PC-9 (cell line): ENCODE results near the gene PDE1C.

Experiments
- EZH2 ChIP-seq: fragments of 200-600 bp; sonication (generic); IDR thresholded peaks from 2 replicates; pipeline ENCODE4 v1.8.0; 2017; ENCODE audit warnings: antibody characterized with exemption, low read depth
- TF ChIP-seq, protein P1 (sequence below): fragments of 200-600 bp; sonication (generic); conservative IDR thresholded peaks from 2 replicates; pipeline ENCODE4 v1.6.1; 2017; ENCODE audit warnings: mixed run types, antibody characterized with exemption, mild to moderate bottlenecking, moderate library complexity

DNA sequence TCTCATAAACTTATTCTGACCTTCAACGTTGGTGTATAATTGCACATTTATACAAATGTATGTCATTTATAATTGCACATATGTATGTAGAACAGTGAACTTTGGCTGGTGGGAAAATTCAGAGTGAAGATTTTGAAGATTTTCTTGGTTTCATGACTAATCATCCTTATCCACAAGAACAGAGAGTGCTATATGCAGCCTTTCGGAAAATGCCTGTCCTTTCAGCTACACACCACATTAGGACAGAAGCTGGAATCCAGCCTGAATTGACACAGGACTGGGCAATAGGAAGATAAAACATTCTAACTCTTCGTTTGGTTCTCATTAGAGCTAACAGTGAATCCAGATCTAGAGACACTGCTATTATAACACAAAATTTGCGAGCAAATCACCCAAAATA is 166.2 kb downstream of the PDE1C start:
- TF ChIP-seq, protein P1, sequence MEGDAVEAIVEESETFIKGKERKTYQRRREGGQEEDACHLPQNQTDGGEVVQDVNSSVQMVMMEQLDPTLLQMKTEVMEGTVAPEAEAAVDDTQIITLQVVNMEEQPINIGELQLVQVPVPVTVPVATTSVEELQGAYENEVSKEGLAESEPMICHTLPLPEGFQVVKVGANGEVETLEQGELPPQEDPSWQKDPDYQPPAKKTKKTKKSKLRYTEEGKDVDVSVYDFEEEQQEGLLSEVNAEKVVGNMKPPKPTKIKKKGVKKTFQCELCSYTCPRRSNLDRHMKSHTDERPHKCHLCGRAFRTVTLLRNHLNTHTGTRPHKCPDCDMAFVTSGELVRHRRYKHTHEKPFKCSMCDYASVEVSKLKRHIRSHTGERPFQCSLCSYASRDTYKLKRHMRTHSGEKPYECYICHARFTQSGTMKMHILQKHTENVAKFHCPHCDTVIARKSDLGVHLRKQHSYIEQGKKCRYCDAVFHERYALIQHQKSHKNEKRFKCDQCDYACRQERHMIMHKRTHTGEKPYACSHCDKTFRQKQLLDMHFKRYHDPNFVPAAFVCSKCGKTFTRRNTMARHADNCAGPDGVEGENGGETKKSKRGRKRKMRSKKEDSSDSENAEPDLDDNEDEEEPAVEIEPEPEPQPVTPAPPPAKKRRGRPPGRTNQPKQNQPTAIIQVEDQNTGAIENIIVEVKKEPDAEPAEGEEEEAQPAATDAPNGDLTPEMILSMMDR, result no peak
- TF ChIP-seq EZH2, result no peak
